BE2C (cell line): ENCODE results near the gene EBF3.

ENCODE experiments used
- DNase-seq: peaks from one replicate; pipeline ENCODE4 v3.0.0-alpha.2; 2020
- H3K27me3 ChIP-seq: fragments of 250-450 bp; sonication (Bioruptor Pico); 2 replicates; pipeline ENCODE4 v1.5.1; 2020; ENCODE audit warnings: mild to moderate bottlenecking
- H3K36me3 ChIP-seq: fragments of 250-450 bp; sonication (Bioruptor Pico); 2 replicates; pipeline ENCODE4 v1.5.1; 2020; ENCODE audit warnings: mild to moderate bottlenecking
- H3K4me1 ChIP-seq: fragments of 250-450 bp; sonication (Bioruptor Pico); 2 replicates; pipeline ENCODE4 v1.5.1; 2020
- H3K4me3 ChIP-seq: 2 replicates; pipeline ENCODE4 v1.5.1; 2011; ENCODE audit warnings: low read depth, low read length
- H3K9me3 ChIP-seq: fragments of 250-450 bp; sonication (Bioruptor Pico); 2 replicates; pipeline ENCODE4 v1.5.1; 2020
- CTCF ChIP-seq: IDR thresholded peaks from 2 replicates; pipeline ENCODE4 v1.5.1; 2012; ENCODE audit warnings: mild to moderate bottlenecking, low read depth, low read length

EBF3 gene

DNA sequence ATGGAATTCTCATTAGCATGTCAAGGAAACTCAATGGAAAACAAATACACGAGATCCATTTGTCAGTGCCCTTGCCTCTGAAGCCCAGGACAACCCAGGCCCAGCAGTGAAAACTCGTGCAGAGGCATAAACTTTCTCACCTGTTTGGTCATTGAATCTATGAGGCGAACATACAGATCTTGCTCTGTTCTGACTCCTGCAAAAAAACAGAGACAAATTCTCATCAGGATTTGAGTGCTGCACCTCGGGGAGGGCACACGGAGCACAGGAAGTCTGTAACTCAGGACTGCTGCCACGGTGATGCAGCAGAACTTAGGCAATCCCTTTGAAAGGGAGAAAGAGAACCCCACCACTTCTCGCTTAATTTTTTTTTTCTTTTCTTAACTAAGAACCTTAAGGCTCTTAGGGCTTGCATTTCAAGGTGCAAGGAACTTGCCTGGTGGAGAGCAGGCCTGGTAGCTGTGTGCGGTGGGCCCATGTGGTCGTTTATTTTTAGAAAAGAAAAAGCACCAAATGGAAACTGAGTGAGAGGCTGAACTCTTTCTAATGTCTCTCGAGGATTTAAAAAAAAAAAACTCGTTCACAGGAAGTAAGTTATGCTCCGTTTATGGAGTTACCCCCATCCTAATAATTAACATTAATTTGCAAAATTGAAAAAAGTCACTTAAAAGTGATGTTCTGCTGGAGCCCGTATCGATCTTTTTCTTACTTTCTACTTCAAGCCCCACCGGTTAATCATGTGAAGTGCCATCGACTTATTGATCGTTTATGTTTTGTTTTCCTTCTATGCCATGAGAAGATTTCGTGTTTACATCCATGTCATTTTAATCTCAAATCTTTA, 1.8 kb downstream of the EBF3 start:
- no peak for TF ChIP-seq CTCF
- peak overlapping the region; percentile 82 for H3K4me3 ChIP-seq
- H3K27me3 ChIP-seq, result peaks cover 28% of the 10 kb centered on the region
- no peaks in the 10 kb centered on the region for H3K9me3 ChIP-seq
- H3K4me1 ChIP-seq, result no peaks in the 10 kb centered on the region; the same call in 1 of the 2 replicates
- no peak for DNase-seq
- peaks cover 23% of the 10 kb centered on the region for H3K36me3 ChIP-seq

DNA sequence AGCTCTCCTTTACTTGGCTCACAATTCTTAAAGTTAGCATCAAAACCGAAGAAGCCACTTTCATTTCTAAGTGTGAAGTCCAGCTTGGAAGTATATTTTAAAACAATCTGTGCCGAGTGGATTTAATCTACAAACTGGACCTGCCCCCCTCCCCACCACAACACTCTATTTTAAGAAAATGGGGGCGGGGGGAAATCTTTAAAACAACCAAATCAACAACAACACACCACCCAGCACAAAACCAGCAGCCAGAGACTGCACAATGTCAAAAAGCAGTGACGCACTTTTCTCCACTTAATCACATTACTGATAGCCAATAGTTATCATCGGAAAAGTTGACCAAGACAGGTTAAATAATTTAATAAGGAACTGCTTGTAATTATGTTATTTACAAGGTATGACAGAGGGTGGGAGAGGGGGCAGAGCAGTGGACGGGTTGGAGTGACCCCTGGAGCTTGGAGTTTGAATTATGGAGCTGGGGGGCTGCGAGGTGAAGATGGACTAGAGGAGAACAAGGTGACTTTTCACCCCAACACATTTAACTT, 2.8 kb downstream of the EBF3 start:
- Histone ChIP-seq H3K27me3 (peaks cover 18% of the 10 kb centered on the region), H3K4me3 (peak overlapping the region; percentile 82), H3K9me3 (no peaks in the 10 kb centered on the region), H3K4me1 (peaks cover 9% of the 10 kb centered on the region; the same call in 1 of the 2 replicates), H3K36me3 (peaks cover 32% of the 10 kb centered on the region)
- TF ChIP-seq CTCF, result no peak
- no peak for DNase-seq

- peak overlapping the region; percentile 82 for H3K4me3 ChIP-seq
These were observed 3.5 kb downstream of the EBF3 start for GRCh38 chr10:129960481-129961156.

GRCh38 chr10:129959544-129960480, 4.3 kb downstream of the EBF3 start:
- Histone ChIP-seq H3K9me3 (no peaks in the 10 kb centered on the region), H3K27me3 (peaks cover 4% of the 10 kb centered on the region), H3K36me3 (peaks cover 33% of the 10 kb centered on the region), H3K4me1 (peaks cover 10% of the 10 kb centered on the region; the same call in 1 of the 2 replicates), H3K4me3 (no peak overlapping the region)
- DNase-seq, result no peak
- TF ChIP-seq CTCF, result no peak

More at GRCh38 chr10:129960481-129961156, 3.5 kb downstream of the EBF3 start:
- no peaks in the 10 kb centered on the region for H3K9me3 ChIP-seq
- peaks cover 33% of the 10 kb centered on the region for H3K36me3 ChIP-seq
- peaks cover 9% of the 10 kb centered on the region; the same call in 1 of the 2 replicates for H3K4me1 ChIP-seq
- TF ChIP-seq CTCF, result no peak
- H3K27me3 ChIP-seq, result peaks cover 12% of the 10 kb centered on the region
- DNase-seq, result no peak

GRCh38 chr10:129958629-129959543, 5.2 kb downstream of the EBF3 start:
- no peaks in the 10 kb centered on the region for H3K9me3 ChIP-seq
- no peak overlapping the region for H3K4me3 ChIP-seq
- no peak for TF ChIP-seq CTCF
- peaks cover 32% of the 10 kb centered on the region for H3K36me3 ChIP-seq
- no peak for DNase-seq
- H3K27me3 ChIP-seq, result no peaks in the 10 kb centered on the region
- peaks cover 18% of the 10 kb centered on the region for H3K4me1 ChIP-seq
